ENCODE measurements around the gene TMEM179B. TPM values are rescaled to one million over a fixed set of nuclear protein-coding genes. Genes with fewer than 3 reads are reported as not detected.

TMEM179B gene
- total RNA-seq (2021; ENCODE audit: unreplicated experiment): 51.6 TPM
- 74.2 and 78.3 TPM in 2 replicates for polyA plus RNA-seq (2012)
- percentile 89 among the genes with signal in this experiment for Bru-seq, nascent RNA
- BruChase-seq, experiment 1, labeled RNA remaining after a 6-hour chase: percentile 88 among the genes with signal in this experiment
- percentile 82 among the genes with signal in this experiment for BruChase-seq, experiment 2, labeled RNA remaining after a 2-hour chase
- long read RNA-seq, transcript TMEM179B-201 (5 exons, 1,023 nt): major isoform, 42 of 65 reads
- long read RNA-seq, partial matches to known transcripts: 7 of 65 reads
- long read RNA-seq, other reads (novel, unspliced or antisense): 14 of 65 reads

DNA sequence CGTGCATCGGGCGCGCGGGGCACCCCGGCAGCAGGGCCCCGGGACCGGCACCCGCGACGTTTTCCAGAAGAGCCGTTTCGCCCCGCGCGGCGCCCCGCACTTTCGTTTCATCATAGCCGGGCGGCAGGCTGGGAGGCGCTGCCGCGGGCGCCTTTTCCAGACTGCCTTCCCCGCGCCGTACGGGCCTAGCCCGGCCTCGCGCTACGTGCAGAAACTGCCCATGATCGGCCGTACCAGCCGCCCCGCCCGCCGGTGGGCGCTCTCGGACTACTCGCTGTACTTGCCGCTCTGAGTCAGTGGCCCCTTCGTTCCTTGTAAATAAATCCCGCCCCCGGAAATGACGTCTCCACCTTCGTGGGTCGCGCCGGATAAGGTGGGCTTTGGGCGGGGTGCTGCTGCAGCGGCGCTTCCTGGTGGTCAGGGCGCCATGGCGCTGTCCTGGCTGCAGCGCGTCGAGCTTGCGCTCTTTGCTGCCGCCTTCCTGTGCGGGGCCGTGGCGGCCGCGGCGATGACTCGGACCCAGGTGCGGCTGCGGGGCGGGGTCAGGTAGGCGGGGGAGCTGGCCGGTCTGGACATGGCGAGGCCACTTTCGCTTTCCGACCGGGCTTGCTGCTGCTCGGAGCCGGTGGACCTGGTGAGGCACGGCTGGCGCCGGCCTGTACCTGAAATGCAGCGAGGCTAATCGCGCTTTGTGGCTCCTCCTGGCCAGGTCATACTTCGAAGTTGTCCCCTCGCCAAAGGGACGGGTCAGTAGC is at the start of gene TMEM179B:
TMEM179B (plus strand) TSS at position 398 of the 755 bp plus-strand sequence; CDS start at position 428, 30 bp downstream.
- POLR2A ChIA-PET: interaction anchor here (0.6 to 6.1 kb wide), 9 partner anchors 16 to 69 kb away, joined by 3 to 82 read pairs (median 7); partner anchors contain the start of genes NXF1, TAF6L, WDR74 and ZBTB3
- TF ChIP-seq RAD21 (IDR thresholded peaks at IDR 0.05; ENCODE audit: low read depth) (no peak), EZH2 (IDR thresholded peaks at IDR 0.05) (no peak), POLR2AphosphoS5 (IDR thresholded peaks at IDR 0.05; ENCODE audit: low read depth, low read length) (peak; percentile 98), ATF3 (IDR thresholded peaks at IDR 0.05) (no peak), ZFX (IDR thresholded peaks at IDR 0.05) (peak; percentile 95; the same call in 1 of the 2 replicates), MAX (IDR thresholded peaks at IDR 0.05) (no peak), POLR2A (IDR thresholded peaks at IDR 0.05; ENCODE audit: borderline replicate concordance, extremely low read depth, insufficient read depth, insufficient read length) (peak; percentile 90), YY1 (IDR thresholded peaks at IDR 0.05; ENCODE audit: extremely low read depth, insufficient replicate concordance, low read depth, low read length) (peak; percentile 93), FOSL1 (IDR thresholded peaks at IDR 0.05; ENCODE audit: low read depth) (no peak), CEBPB (IDR thresholded peaks at IDR 0.05; ENCODE audit: low read depth) (no peak), ZBTB33 (IDR thresholded peaks at IDR 0.05; ENCODE audit: extremely low read depth, insufficient replicate concordance, low read length) (peak; percentile 58), JUND (IDR thresholded peaks at IDR 0.05) (no peak), EZH2phosphoT487 (IDR thresholded peaks at IDR 0.05; ENCODE audit: borderline replicate concordance) (no peak)
- TF ChIP-seq, protein P1, sequence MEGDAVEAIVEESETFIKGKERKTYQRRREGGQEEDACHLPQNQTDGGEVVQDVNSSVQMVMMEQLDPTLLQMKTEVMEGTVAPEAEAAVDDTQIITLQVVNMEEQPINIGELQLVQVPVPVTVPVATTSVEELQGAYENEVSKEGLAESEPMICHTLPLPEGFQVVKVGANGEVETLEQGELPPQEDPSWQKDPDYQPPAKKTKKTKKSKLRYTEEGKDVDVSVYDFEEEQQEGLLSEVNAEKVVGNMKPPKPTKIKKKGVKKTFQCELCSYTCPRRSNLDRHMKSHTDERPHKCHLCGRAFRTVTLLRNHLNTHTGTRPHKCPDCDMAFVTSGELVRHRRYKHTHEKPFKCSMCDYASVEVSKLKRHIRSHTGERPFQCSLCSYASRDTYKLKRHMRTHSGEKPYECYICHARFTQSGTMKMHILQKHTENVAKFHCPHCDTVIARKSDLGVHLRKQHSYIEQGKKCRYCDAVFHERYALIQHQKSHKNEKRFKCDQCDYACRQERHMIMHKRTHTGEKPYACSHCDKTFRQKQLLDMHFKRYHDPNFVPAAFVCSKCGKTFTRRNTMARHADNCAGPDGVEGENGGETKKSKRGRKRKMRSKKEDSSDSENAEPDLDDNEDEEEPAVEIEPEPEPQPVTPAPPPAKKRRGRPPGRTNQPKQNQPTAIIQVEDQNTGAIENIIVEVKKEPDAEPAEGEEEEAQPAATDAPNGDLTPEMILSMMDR (IDR thresholded peaks at IDR 0.05 in 2 of 3, conservative IDR thresholded peaks at IDR 0.05 in 1 of 3; ENCODE audit: borderline replicate concordance in 1 of 3, insufficient read depth in 1 of 3, low read depth in 2 of 3, low read length in 2 of 3): peak in 2 of 3 experiments; percentile 41 to 73; a peak in 4 of 6 replicates
- TF ChIP-seq, protein P2, sequence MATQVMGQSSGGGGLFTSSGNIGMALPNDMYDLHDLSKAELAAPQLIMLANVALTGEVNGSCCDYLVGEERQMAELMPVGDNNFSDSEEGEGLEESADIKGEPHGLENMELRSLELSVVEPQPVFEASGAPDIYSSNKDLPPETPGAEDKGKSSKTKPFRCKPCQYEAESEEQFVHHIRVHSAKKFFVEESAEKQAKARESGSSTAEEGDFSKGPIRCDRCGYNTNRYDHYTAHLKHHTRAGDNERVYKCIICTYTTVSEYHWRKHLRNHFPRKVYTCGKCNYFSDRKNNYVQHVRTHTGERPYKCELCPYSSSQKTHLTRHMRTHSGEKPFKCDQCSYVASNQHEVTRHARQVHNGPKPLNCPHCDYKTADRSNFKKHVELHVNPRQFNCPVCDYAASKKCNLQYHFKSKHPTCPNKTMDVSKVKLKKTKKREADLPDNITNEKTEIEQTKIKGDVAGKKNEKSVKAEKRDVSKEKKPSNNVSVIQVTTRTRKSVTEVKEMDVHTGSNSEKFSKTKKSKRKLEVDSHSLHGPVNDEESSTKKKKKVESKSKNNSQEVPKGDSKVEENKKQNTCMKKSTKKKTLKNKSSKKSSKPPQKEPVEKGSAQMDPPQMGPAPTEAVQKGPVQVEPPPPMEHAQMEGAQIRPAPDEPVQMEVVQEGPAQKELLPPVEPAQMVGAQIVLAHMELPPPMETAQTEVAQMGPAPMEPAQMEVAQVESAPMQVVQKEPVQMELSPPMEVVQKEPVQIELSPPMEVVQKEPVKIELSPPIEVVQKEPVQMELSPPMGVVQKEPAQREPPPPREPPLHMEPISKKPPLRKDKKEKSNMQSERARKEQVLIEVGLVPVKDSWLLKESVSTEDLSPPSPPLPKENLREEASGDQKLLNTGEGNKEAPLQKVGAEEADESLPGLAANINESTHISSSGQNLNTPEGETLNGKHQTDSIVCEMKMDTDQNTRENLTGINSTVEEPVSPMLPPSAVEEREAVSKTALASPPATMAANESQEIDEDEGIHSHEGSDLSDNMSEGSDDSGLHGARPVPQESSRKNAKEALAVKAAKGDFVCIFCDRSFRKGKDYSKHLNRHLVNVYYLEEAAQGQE (IDR thresholded peaks at IDR 0.05; ENCODE audit: low read depth): no peak

More for the DNA sequence above, at the start of gene TMEM179B:
- Histone ChIP-seq H3K27me3 (ENCODE audit: insufficient read depth, low read length) (no peaks in the 10 kb centered on the region), H3K4me3 (replicated peaks in 1 of 2; ENCODE audit: low read depth in 1 of 2, low read length in 2 of 2) (peak within 1 kb of the TSS; percentile 62 to 80), H3K4me1 (ENCODE audit: control insufficient read depth in 1 of 2, insufficient read depth in 2 of 2, low read length in 2 of 2) (peaks cover 18 to 41% of the 10 kb centered on the region in 2 experiments; a peak in 3 of 4 replicates), H2AFZ (ENCODE audit: low read depth, low read length, poor library complexity, severe bottlenecking) (no peak within 1 kb of the TSS), H3K9ac (ENCODE audit: low read length) (peak within 1 kb of the TSS; percentile 86), H4K20me1 (ENCODE audit: insufficient read depth) (no peaks in the 10 kb centered on the region), H3K79me2 (ENCODE audit: insufficient read depth, low read length) (peaks cover 51% of the 10 kb centered on the region), H3K9me2 (ENCODE audit: insufficient read depth) (no peaks in the 10 kb centered on the region), H3K36me3 (ENCODE audit: control insufficient read depth in 1 of 2, insufficient read depth in 2 of 2, low read length in 2 of 2) (peaks cover 0 to 20% of the 10 kb centered on the region in 2 experiments; a peak in 1 of 4 replicates), H3K9me3 (ENCODE audit: control insufficient read depth in 1 of 2, insufficient read depth in 1 of 2, low read depth in 1 of 2, low read length in 2 of 2) (no peaks in the 10 kb centered on the region), H3K4me2 (ENCODE audit: low read length) (peak within 1 kb of the TSS; percentile 91), H3K27ac (ENCODE audit: low read depth, low read length) (peak within 1 kb of the TSS; percentile 96)
- intact Hi-C loops (cut with micrococcal nuclease): loop anchor here (2.0 to 5.0 kb wide), 3 partner anchors 54 to 115 kb away; partner anchors contain the start of genes LBHD1, SLC3A2 and UQCC3
- DNase-seq (ENCODE audit: low read depth, low spot score): peak; percentile 98
- BruUV-seq (replicated peaks): no TSS peak
- CTCF ChIA-PET: interaction anchor here (0.8 to 2.5 kb wide), 26 partner anchors 10 to 392 kb away, joined by 3 to 27 read pairs (median 4); partner anchors contain the start of genes C11orf98, CSKMT, HNRNPUL2 and POLR2G
- peak; percentile 71 for ATAC-seq
- RAD21 ChIA-PET (ENCODE audit: low non-redundant PET in 1 of 2, low total read pairs in 2 of 2, uncharacterized antibody in 2 of 2, unreplicated experiment in 2 of 2): interaction anchor here in 1 of 2 experiments (0.6 to 1.0 kb wide), 2 partner anchors 33 to 106 kb away, joined by 3 to 4 read pairs; partner anchors contain the start of gene ZBTB3
